Pericardium fibroblast (primary cell): ENCODE data around the gene SPR. TPM values are rescaled to one million over a fixed set of nuclear protein-coding genes. Genes with fewer than 3 reads are reported as not detected.

Source experiments
- total RNA-seq: library from RNA; depleted of rRNA; stranded (reverse); fragments of >200 nt; gene quantifications from 2 replicates; pipeline ENCODE4 v1.2.3, GENCODE V29; 2015

The SPR gene
- 18.3 and 22.2 TPM in 2 replicates for total RNA-seq

GRCh38 chr2:72887032-72887739 lies at the start of gene SPR:
SPR (plus strand) TSS chr2:72887408; CDS start chr2:72887433, 25 bp downstream.

GRCh38 chr2:72917138-72917876 lies 30.1 kb downstream of the SPR start, which contains the start of gene EMX1:
EMX1 (plus strand) TSS chr2:72917519; CDS start chr2:72917853, 334 bp downstream.

Other genes with a start within 250 kb of the SPR start
- gene EXOC6B, start 61.4 kb upstream of the SPR start, total RNA-seq, result 12.2 and 15.4 TPM in 2 replicates
- not detected in 2 replicates for gene EMX1, start 30.1 kb downstream of the SPR start, total RNA-seq
- gene SFXN5, start 184.3 kb downstream of the SPR start, total RNA-seq, result 2.8 and 5.3 TPM in 2 replicates
- 32.2 and 33.0 TPM in 2 replicates for gene RAB11FIP5, start 225.5 kb downstream of the SPR start, total RNA-seq